GM18861 (cell line): ENCODE results near the gene TCL1B.
"Not testable (repeated sequence)": the region's sequence is repeated elsewhere in the genome, so short reads cannot be mapped to it uniquely, and the experiment has no call there.

Source experiments
- ATAC-seq: cut with Tn5 transposase; IDR thresholded peaks from one replicate; pipeline ENCODE4 v1.9.1; 2021; ENCODE audit not compliant: unreplicated experiment

The TCL1B gene

GRCh38 chr14:95685978-95686922, at the start of gene TCL1B:
Gene TCL1B, plus strand, starts transcription at chr14:95686426. Its CDS starts 42 bp downstream, at chr14:95686468.
- ATAC-seq, result no peak

GRCh38 chr14:95644981-95645380, 41.2 kb upstream of the TCL1B start:
- no peak for ATAC-seq

GRCh38 chr14:95645389-95645996, 40.7 kb upstream of the TCL1B start:
- no peak for ATAC-seq

GRCh38 chr14:95647926-95648325, 38.3 kb upstream of the TCL1B start:
- ATAC-seq, result no peak

- ATAC-seq, result no peak
These were observed 37.0 kb upstream of the TCL1B start for GRCh38 chr14:95649230-95649629.

- no peak for ATAC-seq
These were observed 35.2 kb upstream of the TCL1B start for GRCh38 chr14:95651028-95651427.

- ATAC-seq, result no peak
These were observed 34.2 kb upstream of the TCL1B start for GRCh38 chr14:95651821-95652583.

GRCh38 chr14:95652690-95653089, 33.5 kb upstream of the TCL1B start:
- no peak for ATAC-seq

GRCh38 chr14:95655461-95655860, 30.8 kb upstream of the TCL1B start:
- ATAC-seq, result no peak

- no peak for ATAC-seq
These were observed 29.6 kb upstream of the TCL1B start for GRCh38 chr14:95656634-95657033.

- no peak for ATAC-seq
These were observed 28.8 kb upstream of the TCL1B start for GRCh38 chr14:95657454-95657853.

GRCh38 chr14:95659293-95659989, 26.8 kb upstream of the TCL1B start:
- no peak for ATAC-seq

- ATAC-seq, result no peak
These were observed 26.2 kb upstream of the TCL1B start for GRCh38 chr14:95659990-95660385.

GRCh38 chr14:95660651-95661515, 25.3 kb upstream of the TCL1B start:
- ATAC-seq, result no peak

GRCh38 chr14:95662376-95663186, 23.6 kb upstream of the TCL1B start:
- peak; percentile 27 for ATAC-seq

GRCh38 chr14:95663226-95663797, 22.9 kb upstream of the TCL1B start:
- no peak for ATAC-seq

GRCh38 chr14:95664066-95664465, 22.2 kb upstream of the TCL1B start:
- ATAC-seq, result no peak

- peak; percentile 27 for ATAC-seq
These were observed 21.7 kb upstream of the TCL1B start for GRCh38 chr14:95664546-95664945.

- ATAC-seq, result not testable (repeated sequence)
These were observed 20.7 kb upstream of the TCL1B start for GRCh38 chr14:95665530-95665929.
